HG03196 (cell line): ENCODE data around the gene MFAP3L.

Source experiments
- ATAC-seq: cut with Tn5 transposase; IDR thresholded peaks from one replicate; pipeline ENCODE4 v1.9.1; 2021; ENCODE audit not compliant: unreplicated experiment

MFAP3L gene

DNA sequence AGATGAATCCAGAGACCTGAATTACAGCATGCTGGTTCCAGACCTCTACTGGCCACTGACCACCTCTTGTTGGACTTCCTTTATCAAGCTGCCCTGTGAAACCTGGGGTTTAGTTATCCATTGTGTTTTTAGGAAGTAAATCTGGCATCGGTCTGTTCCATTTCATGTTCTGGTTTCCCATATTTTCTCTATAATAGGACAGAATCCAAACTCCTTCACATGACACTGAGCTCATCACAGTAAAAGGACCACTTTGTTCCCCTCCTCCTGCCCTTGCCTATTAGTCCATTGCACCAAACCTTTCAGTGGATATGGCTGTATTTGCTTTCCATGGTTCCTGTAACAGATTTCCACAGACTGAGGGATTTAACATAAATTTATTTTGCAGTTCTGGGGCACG, 4.0 kb downstream of the MFAP3L start:
- no peak for ATAC-seq

DNA sequence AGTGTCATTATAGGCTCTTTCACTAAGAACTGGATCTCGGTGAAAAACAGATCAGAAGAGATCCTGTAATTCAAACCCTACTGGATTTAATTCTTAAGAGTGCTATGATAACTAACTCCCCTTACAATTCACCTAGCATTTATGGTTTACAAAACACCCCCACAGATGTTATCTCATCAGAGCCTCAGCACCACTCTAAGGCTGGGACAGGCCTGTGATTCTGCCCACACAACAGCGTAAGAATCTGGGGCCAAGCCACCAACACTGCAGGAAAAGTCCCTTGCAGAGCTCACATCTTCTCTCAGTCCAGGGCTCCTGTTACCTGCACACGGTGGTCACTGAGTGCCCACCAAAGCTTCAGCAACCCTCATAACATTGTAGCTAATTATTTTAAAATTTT, 8.9 kb downstream of the MFAP3L start:
- ATAC-seq: no peak

DNA sequence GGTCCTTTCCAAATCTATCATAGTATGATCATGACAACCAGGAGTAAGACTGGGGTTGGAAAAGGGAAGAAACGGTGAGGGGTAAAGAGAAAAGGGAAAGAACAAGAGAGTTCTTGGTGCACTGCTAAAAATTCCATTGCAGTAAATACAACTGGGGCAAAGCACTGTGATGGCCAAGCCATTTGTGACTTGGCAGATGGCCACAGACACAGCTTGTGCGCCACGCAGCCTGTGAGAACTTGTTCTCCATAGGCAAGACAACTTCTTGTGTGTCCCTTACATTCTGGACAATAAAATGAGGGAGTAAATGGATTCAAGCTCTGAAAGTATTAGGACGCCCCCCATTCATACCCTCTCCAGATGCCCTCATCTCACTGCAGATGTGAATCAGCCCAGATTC, 10.9 kb downstream of the MFAP3L start:
- ATAC-seq: no peak

DNA sequence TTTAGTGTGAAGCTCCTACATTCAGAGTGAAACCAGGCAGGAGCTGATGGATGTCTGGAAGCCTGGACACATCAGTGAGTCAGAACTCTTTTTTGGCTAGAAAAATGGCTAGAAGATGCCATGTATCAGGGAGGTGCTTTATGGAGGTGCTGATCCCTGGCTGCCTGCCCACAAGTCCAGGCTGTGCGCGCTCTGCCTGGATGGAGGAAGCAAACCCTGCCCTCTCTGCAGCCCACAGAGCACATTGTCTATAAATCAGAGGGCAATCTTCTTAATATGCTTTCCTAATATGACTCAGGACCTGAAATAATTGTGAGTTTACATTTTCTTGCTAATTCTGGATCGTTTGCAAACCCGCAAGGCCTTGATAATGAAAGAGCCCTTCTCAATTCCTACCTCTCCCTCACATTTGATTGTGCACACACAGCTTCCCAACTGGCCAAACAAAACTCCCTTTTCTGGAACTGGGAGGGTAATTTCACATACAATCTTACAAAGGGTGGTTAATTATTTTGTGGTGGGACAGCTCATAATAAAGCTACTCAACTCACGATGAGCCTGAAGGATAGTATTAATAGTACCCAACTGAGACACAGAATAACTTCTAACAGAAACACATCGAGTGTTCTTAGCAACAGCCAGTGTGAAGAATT, 11.7 kb downstream of the MFAP3L start:
- ATAC-seq: no peak

DNA sequence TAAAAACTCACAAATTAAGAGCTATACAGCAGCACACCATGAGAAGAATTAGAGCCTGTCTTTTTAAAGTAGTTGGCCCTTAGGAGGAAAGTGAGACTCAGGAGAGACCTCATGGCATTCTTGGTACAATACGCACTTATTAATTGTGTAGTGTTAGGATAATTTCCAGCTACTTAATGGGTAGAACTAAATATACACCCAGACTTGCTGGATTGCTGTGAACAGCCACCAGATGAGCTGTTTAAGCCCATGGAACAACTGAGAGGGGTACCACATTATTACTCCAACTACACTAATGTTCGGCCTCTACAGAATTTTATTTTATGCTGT, 13.6 kb downstream of the MFAP3L start:
- ATAC-seq: no peak

DNA sequence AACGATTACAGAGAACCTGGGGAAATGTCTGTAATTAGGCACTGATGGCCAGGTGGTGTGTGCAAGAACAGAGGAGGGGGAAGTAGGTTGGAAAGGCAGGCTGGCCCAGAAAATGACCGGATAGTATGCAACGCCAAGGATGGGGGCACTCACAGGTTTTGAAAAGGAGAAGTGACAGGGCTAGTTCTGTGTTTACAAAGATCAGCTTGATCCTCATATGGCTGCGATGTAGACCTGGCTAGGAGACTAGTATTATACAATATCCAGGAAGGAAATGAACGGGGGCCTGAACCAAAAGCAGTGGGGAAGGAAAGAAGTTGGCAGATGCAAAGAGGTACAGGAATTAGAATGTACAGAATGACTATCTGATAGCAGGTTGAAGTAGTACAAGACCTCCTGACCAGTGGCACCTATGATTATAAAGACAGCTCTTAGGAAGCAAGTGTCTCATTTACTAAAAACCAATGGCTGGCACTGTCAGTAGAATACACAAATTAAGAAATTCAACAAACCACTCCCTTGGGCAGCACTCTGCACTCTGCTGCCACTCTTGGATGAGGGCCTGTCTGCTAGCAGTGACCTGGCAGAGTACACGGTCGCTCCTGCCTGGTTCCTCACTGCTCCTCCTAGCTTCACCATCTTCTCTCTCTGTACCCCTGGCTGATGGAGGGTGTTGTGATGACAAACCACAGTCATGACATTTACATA, 14.1 kb downstream of the MFAP3L start:
- ATAC-seq: no peak

DNA sequence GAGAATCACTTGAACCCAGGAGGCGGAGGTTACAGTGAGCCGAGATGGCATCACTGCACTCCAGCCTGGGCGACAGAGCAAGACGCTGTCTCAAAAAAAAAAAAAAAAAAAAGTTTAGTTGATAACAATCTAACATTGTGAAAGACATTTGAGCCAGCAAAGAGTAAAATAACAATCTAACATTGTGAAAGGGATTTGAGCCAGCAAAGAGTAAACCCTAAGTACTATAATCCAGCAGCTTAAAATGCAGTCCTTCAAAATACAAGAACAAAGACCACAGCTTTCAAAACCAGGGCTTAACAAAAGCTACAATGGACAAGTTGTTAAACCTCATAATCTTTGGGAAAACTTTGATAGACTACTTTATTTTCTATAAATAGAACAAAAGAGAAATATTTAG, 16.9 kb downstream of the MFAP3L start:
- ATAC-seq: no peak

DNA sequence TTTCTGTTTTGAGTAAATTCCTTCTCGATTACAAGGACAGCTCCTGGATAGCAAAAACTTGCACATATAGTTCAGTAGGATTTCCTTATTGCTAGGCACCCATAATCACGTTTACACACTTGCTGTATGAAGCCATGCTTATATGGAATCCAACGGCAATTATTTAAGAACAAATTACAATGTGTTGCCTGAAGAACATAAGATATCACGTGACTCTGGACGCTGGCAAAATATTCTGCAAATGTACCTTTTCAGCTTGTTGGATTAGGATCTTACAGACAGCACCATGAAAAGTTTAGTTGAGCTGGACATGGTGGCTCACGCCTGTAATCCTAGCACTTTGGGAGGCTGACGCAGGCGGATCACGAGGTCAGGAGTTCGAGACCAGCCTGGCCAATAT, 17.4 kb downstream of the MFAP3L start:
- ATAC-seq: no peak

DNA sequence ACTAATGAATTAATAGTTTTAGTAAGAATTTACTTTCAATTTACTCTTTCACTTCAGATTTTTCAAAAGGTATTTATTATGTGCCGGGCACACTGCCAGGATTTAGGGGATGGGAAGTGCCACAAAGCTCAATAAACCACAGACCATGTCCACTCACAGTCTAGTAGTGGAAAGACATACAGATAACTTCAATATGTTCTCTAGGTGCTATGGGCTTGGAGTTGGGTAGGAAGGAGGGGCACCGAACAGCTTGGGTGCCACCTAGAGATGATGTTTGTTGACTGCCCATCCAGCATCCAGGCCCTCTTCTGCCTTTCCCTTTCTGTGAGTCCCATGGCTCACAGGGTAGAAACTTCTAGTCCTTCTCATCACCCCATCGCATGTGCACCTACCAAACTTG, 17.8 kb downstream of the MFAP3L start:
- ATAC-seq: no peak

DNA sequence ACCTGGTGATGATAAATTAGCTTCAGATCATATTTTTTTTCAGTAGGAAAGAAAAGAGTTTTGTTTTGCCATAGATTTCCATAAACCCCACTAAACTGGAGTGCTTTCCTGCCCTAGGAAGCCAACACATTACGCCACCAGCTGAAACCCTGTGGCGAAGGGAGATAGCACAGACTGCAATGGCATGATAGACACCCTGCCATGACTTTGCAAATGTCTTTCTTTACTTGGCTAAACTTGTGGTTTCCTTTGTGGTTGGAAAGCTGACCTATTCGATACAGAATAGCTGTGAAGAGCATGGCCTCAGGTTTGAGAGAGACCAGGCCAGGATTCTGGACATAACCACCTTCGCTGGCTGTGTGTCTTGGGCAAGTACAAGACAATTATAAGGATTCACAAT, 19.1 kb downstream of the MFAP3L start:
- ATAC-seq: no peak

DNA sequence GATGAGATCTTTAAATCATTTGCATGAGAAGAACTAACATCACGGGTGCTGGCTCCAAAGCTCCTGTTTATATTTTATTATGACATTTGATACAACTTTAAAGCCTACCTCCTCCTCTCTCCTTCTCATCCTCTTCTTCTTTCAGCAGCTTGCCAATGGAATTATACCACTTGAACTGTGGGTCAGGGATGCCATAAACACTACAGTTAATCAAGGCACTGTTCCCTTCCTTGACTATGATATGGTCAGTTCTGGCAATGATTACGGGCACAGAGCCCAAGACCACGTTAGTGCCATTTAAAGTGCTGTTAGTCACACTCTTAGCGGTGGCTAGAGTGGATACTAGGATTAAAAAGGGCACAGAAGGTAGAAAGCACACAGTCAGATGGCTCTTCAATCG, 20.7 kb downstream of the MFAP3L start:
- ATAC-seq: no peak

DNA sequence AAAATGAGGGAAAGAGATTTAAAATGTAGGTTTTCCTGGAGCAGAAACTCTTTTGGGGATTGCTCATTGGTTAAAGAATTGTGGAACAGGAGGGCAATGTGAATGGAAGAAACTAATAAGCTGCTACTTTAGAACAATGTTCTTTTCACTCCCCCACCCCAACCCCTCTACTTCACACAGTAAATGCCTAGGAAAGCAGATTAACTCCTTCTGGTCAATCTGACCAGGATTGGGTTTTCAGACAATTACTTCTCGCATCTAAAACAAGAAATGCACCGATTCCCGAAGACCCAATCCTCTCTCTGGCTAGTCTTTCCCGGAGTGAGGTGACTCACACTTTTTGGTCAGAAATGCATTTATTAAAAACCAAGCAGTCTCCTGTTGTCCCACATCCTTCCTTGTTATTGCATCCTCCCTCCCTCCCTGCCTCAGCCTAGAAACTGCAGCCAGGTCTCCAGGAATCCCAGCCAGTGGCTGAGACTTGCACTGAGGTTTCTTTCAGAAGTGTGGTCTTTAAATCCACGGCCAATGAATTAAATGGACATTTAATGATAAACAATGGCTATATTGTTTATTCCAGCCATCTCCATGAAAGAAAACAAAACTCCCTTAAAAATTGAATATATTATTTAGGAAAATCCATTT, 21.4 kb downstream of the MFAP3L start:
- ATAC-seq: no peak

DNA sequence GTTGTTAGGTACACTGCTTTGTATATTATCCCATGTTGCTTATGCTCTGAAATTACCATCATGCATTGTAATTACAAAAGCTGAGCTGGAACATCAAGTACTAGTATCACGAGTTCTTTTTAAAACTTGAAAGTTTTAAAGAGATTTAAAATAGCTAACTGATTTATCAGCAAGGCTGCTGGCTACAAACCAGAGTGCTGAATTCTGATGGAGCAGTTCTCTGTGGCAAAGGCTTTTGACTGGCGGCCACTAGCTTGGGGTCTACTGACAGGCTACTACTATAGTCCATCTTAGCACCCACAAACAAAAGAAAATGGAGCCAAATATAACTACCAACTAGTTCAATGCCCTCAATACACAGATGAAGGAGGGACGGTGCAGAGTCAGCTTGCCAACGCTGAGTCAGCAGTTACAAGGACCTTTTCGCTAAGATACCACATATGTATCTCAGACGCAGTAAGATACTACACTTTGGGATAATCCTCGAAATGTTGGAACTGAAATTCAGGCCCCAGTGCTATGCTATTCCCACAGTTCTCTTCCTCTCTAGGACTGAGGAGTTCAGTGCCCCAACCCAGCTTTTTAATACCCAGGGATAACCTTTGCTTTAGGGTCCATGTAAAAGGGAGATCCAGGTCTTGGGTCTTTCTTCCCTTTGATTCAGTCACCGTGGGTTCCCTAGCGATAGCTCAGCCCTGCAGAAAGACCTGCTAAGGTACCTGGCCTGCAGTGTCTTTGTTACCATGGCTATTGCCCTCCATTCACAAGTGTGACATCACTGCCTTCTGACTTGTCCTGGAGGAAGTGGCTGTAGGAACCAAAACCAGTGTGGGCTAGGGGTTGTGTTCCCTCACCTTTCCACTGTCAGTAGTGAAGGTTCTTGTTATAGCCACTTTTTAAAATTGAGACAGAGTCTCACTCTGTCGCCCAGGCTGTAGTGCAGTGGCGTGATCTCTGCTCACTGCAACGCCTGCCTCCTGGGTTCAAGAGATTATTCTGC, 22.8 kb downstream of the MFAP3L start:
- ATAC-seq: no peak

DNA sequence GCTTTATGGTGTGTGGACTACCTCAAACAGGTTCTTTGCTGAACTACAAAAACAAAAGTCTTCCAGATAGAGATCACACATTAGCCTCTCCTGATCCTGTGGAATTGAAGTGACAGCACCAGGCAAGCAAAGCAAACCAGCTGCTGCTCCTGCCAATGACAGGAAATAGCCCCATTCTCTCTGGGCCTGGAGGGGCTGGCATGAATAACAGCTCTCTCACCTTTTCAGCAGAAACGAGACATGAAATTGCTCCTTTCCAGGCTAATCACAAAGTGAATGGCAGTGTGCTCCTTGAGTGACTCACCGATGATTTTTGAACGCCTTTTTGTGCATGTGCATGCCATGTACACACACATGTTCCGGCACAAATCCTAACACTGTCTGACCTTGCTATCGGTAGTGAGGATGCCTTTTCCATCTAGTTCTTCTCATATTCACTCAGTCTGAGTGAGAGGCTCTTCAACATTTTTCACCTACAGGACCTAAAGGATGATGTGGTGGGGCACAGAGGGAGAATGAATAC, 24.4 kb downstream of the MFAP3L start:
- no peak for ATAC-seq

DNA sequence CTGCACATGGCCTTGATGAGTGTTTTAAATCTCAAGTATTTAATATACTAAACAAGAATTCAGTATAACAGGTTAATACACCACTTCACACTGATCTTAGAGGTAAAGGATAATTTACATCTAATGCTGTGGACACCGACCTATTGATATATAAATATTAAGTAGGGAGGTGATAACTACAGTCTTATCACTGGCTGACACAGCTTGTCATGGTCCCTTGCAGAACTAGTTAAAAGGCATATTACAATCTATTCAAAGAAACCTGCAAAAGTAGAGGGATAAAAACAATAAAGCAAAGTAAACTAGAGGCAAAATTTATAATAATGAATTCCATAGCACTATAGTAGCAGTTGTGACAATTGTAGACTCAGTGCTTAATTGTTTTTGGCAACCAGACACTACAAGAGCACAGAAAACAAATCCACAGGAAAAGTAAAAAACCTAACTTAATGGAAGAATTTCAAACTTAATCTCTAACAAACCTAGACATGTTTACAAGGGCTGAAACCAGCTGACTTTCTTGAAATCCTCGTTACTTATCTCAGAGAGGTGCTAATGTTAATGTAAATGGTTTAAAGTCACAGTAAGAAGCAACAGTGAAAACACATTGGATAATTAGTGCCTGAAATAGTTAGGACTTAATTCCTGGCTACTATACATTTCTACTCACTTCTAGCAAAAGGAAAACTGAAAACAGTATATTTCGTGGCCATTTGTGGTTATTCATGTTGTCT, 25.0 kb downstream of the MFAP3L start:
- no peak for ATAC-seq

DNA sequence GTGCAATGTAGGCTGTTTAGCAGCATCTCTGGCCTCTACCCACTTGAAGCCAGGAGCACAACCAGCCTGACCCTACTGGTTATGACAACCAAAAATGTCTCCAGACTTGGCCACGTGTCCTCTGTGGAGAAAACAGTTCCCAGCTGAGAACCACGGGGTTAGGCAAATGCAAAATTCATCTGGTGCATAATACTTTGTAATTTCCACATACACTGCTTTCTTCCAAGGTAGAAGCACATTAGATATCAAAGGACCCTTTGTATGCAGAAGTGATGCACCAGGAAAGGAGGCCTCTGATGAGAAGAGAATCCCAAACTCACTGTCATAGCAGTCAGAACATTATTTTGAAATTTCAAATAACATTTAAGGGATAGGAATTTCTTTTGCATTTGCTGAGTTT, 26.3 kb downstream of the MFAP3L start:
- ATAC-seq: no peak

DNA sequence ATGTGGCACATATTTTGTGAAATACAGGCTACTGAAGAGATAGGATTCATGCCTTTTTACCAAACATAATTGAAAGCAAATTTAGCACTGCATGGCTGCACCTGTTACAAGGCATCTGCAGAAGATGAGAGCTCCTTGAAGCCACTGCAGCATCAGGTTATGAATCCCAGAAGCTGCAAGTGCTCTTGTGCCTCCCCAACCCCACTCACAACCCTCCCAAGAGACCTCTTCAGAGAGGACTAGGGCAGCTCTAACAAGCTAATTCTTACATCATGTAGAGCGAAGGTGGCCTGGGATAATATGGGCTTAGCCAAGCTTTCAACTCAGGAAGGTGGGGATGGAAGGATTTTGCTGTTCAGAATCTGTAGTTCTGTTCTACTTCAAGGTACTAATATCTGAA, 27.2 kb downstream of the MFAP3L start:
- no peak for ATAC-seq

DNA sequence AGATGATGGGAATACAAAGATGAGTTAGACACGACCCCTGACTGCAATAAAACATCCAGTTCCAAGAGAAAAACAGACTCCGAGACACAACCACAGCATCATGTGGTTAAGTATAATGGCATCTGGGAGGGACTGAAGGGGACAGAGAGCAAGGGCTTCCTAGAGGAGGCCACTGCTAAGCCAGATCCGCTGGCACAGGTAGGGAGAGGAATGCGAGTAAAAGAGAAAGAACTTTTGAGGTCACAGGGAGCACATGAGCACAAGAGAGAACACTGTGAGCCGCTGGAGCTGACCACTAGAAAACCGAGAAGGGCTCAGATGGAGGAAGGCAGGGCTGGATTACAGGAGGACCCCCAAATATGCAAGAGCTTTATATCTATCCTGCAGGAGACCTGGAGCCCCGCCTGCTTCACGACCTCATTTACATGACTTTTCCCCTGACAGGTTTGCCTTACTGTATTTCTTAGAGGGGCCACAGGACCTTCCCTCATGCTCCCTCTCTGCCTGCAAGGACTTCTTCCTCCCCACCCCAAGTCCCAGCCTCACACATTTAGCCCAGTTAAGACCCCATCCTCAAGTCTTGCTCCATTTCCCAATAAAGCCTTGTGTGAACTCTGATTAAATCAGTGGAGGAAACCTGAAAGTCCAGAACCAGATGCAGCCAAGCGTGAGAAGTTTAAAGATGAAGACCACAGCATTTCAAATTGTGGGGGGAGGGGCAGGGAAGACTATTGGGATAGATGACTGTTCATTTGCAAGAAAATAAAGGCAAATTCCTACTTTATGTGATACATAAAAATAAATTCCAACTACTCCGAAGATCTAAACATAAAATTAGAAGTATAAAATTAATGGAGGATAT, 29.6 kb downstream of the MFAP3L start:
- no peak for ATAC-seq

DNA sequence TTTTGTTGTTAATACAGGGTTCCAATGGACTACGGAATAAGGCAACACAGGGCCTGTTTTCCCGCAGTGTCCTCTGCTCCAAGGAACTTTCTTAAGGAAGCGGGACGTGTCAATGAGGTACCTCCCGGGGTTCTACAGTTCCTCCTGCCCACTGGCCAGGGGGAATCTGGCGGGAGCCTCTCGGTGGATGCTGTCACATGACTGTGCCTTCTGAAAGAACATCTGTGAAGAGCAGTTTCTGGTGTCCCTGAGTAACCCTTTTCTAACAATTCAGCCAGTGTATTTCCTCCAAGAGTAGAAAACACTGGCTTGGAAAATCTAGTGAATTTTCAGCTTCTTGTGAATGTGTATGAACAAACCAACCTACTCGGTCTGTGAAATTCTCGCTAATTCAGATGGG, 32.7 kb downstream of the MFAP3L start:
- ATAC-seq: no peak

DNA sequence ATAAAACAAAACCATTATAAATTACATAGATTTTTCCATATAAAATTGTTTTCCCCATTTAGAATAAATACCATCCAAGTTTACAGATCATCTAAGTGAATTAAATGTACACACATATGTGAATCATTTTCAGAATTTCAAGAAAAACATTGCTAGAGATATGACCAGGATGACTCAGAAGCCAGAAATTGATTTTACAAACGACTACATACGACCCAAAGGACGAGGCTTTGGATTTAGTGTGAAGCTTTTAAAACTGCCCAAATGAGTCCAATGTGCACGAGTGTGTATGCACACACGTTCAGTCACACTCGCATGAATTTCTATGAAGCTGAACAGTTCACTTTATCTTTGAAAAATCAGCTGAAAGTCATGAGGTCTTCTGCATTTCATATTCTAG, 37.9 kb downstream of the MFAP3L start:
- no peak for ATAC-seq
